GM18526 (cell line): ENCODE measurements around the gene WSCD2.

Experiments
- POLR2A ChIP-seq: IDR thresholded peaks from 3 replicates; pipeline ENCODE4 v1.6.1; 2011; ENCODE audit not compliant: insufficient read length; ENCODE audit errors: extremely low read depth

WSCD2 gene

DNA sequence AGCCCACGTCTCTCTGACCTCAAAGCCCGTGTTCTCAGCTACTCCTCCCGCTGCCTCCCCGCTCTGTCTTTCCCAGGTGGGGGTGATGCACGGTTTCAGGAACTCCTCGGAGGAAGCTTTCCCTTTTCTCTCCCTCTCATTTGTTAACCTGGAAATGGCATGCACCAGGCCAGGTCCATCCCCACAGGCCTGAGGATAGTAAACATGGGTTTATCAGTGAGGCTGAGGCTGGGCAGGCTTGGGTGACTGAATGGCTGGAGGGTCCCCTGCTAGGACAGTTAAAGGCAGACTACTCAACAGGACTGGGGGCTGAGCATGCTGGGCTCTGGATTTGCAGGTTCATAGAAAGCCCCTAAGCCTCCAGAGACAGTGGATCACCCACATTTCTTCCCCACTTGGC lies 7.6 kb downstream of the WSCD2 start:
- TF ChIP-seq POLR2A = no peak

DNA sequence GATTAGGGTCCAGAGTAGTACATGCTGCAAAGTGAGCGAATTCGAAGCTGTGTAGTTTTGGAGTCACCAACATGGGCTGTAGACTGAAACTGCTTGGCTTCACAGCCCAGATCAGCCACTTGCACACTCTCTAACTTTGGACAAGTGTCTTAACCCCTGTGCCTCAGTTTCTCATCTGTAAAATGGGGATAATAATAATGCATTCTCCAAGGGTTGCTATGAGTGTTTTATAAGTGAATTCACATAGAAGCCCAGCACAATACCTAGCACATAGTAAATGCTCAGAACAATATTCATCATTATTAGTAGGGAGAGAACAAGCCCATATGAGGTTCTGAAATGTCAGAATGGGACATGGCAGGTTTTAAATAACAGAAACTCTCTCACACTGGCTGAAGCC lies 10.4 kb downstream of the WSCD2 start:
- no peak for TF ChIP-seq POLR2A

DNA sequence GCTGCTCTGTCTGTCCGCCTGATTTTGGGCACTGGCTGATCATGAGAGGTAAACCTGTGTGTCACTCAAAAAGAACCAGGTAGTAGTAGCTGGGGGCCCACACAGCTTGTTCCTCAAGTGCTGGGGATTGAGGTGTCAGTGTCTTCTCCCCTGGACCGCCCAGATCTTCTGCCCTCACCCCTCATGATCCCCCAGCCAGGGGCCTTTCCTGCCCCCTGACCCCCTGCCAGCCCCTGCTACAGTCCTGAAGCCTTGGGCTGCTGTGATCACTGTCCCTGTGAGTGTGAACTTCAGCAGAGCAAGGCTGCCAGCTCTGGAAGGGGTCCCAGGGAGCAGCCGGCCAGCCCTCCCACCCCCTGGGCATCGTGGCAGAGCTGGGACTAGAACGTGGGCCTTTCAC lies 11.4 kb downstream of the WSCD2 start:
- TF ChIP-seq POLR2A = no peak

DNA sequence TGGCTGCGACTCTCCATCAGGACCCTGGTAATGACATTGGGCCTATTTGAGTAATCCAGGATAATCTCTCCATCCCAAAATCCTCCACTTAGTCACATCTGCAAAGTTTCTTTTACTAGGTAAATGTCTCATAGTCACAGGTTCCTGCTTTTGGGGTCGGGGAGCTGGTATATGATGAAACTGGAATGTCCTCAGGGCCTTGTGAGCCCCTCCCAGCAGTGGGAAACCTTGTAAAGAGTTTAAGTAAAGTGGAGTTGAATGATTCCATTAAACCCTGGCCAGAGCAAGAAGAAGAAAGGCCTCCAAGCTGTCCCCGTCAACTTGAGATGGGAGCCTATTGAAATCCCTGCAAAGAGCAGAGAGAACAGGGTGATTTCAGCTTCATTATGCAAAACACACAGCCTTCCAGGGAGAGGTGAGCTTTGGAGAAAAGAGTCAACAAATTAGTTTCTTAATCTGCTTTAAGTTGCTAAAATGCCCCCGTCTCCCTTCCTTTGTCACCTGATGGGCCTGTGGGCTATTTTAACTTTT lies 12.6 kb downstream of the WSCD2 start:
- no peak for TF ChIP-seq POLR2A

DNA sequence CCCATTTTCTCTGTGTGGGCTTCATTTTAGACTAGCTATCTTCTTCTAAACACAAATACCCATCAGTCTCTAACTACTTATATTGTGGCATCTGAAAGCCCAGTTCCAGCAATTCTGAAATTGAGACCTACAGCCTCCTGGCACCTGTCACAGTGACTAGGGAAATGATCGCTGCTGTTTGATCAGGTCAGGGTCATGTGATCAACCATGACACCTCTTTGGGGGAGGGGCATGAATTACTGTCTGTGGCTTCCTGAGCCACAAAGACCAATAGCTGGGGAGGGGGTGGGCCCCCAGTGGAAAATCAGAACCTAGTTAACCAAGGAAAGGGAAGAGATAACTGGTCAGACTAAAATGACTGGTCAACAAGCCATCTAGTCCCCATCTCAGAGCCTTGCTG lies 14.1 kb downstream of the WSCD2 start:
- TF ChIP-seq POLR2A = no peak

DNA sequence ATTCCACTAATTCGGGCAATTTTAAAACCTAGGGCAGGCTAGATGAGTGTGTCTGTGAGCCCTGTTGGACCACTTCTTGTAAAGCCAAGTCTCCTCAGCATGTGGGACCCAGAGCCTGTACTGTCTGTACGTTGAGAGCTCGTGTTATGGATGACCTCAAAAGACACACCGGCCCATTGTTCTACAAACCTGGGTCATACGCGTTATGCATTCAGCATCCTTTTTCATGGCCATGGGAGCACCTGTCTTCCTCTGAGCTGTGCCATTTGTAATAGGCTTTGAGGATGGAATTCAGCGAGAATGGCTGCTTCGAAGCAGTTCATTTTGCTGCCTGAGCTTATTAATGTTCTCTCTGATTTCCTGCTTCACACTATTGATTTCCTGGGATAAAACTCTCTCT lies 15.0 kb downstream of the WSCD2 start:
- TF ChIP-seq POLR2A = no peak

DNA sequence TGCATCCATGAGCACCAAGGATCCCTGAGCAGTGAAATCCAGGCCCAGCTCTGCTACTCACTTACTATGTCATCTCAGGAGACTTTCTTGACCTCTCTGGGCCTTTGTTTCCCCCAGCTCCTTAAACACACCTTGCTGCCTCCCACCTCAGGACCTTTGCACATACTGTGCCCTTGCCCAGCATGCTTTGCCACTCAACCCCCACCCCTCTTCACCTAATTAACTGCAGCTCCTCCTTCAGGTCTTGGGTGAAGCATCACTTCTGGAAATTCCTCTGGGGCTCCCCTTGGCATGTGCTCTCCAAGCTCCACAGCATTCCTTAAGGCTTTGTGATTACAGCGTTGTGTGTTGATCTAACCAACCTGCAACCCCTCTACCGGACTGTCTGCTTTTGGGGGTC lies 15.9 kb downstream of the WSCD2 start:
- TF ChIP-seq POLR2A = no peak

DNA sequence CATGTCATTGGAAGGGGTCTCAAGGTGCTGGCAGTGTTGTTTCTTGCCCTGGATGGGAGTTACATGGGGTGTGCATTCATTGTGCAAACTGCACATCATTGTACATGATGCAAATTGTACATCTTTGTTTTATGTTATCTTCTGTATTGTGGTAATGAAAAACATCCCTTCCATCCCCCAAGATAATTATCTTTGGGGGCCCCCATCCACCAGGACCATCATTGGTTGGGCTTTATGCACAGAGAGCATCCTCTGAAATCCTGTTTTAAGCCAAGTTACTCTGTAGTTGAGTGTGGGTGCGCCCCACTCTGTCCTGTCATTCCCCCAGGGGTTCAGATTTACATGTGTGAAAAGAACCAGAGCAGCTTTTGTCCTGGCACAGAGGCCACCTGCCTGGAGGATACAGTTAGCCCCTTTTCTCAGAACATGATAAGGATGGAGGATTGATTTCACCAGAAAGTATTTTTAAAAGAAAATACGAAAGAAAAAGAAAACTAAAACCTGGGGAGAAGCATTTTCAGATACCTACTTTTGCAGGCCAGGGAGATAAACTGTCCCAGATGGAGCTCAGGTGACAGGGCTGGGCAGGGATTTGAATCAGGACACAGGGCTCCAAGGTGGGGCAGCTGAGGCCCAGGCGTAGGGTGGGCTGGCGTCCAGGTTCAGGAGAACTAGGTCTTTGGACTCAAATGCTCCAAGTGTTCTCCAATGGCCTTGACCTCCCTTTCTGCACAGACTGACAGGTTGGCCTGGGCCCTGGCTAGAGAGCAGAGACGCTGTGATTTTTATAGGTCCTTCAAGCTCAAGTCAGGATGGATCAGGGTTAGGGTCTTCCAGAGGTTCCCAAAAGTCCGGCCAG lies 17.2 kb downstream of the WSCD2 start:
- no peak for TF ChIP-seq POLR2A

DNA sequence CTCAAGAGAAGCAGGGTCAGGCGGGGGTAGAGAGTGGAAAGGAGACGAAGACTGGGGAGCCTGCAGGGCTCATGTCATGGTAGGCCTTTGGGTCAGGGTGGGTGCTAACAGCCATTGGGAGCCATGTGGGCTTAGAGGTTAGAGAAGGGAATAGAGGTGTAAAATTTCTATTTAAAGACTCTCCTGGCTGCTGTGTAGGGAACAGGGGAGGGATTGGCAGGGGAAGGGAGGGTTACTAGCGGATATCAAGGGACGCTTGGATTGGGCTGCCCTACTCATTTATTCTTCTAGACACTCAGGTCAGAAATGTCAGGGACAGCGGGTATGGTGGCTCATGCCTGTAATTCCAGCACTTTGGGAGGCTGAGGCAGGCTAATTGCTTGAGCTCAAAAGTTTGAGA lies 18.2 kb downstream of the WSCD2 start:
- TF ChIP-seq POLR2A = no peak

DNA sequence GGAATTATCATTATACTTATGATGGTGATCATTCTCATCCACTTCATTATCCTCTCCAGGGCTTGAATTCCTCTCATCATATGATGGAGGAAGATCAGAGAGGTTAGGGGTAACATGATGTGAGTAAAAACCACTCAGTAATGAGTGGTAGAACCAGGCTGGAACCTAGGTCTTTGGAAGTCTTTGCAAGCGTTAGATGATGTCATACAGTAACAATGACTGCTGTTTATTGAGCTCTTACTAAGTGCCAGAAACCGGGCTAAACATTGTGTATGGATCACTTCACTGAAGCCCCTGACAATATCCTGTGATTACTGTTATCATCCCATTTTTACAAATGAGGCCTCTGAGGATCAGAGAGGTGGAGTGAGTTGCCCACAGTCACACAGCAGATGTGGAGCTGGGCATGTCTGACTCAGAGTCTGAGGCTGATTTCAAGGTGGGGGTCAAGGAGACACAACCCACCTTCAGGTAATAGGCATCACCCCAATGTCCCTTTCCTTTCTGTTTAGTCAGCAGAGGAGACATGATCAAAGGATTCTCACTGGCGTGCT lies 19.5 kb downstream of the WSCD2 start:
- TF ChIP-seq POLR2A = no peak

DNA sequence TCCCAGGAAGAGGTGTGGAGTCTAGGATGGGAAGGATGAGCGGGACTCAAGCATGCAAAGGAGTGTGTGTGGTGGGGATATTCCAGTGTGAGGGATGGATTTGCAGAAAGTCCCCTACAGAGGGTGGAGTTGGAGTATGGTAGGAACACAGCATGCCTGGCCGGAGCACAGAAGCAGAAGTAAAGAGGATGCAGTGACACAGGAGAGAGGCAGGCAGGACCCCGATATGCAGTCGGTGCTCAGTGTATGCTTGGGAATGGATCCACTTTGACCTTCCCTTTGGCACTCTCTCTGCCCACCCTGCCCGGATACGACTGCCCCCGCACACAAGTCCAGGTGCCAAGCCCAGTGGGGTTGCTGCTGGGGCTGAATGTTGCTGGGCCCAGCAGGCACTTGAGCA lies 21.3 kb downstream of the WSCD2 start:
- TF ChIP-seq POLR2A = no peak

DNA sequence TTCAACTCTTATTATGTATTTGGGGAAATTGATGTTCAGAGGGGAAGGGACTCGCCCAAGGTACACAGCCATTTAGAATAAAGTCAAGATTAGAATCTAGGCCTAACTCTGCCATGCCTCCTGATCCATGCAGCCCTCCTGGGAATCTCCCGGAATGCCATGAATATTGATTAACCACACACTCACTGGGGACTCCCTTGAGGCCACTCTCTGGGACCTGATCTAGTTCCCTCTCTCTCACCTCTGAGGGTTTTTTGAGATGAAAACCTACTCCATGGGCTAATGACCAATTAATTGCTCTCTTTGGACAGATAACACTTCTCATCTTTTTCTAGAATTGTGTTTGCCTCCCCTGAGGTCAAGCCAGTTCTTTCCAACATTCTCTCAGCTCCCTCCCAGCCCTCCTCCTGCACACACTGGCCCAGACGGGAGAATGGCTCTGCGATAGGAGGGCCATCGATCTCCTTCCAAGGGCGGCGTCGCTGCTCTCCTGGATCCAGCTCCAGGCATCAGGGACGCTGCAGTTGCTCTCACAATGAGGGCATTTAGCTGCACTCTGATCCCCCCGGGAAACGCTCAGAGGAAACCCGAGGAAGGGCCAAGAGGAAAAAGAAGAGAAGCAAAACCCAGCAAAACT lies 22.6 kb downstream of the WSCD2 start:
- no peak for TF ChIP-seq POLR2A

DNA sequence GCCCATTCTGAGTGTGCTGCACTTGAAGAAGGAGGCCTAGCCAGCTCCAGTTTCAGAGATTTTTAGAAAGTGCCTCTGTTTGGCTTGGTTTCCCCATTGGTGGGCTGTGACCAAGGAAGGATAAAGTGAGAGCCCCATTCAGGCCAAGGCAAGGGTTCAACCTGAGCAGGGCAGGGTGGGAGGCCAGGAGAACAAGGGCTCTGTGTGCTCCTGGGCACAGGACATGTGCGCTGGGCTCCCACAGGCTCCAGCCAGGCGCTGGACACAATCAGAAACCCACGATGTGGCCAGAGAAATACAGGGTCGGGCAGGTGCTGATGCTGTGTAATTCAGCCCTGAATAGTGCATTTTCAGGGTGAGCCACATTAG lies 23.1 kb downstream of the WSCD2 start:
- no peak for TF ChIP-seq POLR2A

DNA sequence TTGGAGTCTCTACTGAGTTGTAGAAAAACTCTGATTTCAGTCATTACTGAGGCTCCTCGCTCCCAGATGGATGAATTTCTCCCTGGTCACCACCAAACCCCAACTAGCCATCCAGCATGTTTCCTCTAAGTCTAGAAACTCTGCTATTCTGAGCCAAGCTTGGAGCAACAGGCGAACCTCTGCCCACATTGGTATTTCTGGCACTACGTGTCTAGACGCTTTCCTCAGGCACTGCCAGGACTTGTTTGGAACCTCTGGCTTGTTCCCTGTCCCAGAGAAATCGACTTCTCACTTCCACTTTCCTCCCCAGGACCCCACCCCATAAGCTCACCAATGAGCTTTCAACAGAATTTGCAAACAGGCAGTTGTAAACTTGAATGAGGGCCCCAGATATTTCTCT lies 27.6 kb downstream of the WSCD2 start:
- no peak for TF ChIP-seq POLR2A

DNA sequence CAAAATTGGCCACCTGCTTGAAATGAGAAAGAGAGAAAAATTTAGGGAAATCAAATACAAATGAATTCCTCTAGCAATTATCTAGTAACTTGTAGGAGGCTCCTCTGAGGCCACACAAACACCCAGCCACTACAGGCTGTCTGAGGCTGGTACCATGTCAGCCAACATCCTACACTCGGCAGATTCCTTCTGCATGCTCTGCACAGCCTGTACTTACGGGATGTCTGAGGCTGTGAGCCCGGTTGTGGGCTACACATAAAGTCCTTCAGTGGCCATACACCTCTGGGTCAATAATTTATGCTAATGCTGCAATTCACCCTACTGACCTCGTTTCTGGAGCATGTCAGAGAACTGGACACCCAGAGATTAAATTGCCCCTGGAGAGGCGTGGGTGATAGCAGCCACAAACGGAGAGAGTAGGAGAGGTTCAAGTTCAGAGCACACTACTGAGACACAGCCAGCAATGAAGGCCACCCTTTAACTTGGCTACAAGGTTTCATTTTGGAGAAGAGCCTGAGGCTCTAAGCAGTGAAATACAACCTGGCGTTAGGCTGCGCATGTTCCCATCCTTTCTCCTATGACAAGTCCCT lies 28.9 kb downstream of the WSCD2 start:
- TF ChIP-seq POLR2A = no peak

DNA sequence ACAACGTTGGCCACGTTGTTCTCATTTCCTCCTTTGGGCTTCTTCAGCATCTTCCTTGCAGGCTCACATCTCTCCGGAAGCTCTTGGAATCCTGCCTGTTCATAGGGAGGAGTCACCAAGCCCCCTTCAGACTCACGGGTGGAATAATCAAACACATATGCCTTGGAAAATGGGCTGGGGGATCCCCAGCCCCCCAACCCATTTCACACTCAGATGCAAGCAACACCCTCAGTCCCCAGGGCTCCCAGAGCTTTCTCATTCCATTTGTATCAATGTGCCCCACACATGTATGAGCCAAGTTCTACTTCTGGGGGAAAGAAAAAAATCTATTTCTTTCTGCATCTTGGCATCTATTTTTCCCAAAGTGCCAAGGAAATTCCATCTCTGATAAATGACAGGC lies 33.1 kb downstream of the WSCD2 start:
- TF ChIP-seq POLR2A = no peak
